GM12872 (cell line): Measurements from ENCODE around the gene RREB1.

Experiments used
- CTCF ChIP-seq: IDR thresholded peaks from 3 replicates; pipeline ENCODE4 v1.5.1; 2011; ENCODE audit warnings: low read depth, mild to moderate bottlenecking, low read length, moderate library complexity; ENCODE audit not compliant: insufficient read depth

The RREB1 gene

GRCh38 chr6:7267466-7268091 lies 159.8 kb downstream of the RREB1 start:
- TF ChIP-seq CTCF = no peak

- TF ChIP-seq CTCF = no peak
Measured at GRCh38 chr6:7268362-7268761, 160.6 kb downstream of the RREB1 start.

- no peak for TF ChIP-seq CTCF
Measured at GRCh38 chr6:7268816-7269555, 161.2 kb downstream of the RREB1 start.

GRCh38 chr6:7269816-7270215 lies 162.1 kb downstream of the RREB1 start:
- TF ChIP-seq CTCF = no peak

- no peak for TF ChIP-seq CTCF
Measured at GRCh38 chr6:7270320-7271204, 162.8 kb downstream of the RREB1 start.

GRCh38 chr6:7271205-7271534 lies 163.4 kb downstream of the RREB1 start:
- no peak for TF ChIP-seq CTCF

GRCh38 chr6:7273709-7274108 lies 165.9 kb downstream of the RREB1 start:
- no peak for TF ChIP-seq CTCF
